Sigmoid colon (tissue), 4 donors: Measurements from ENCODE around the gene SPRR5.

Experiments
- EP300 ChIP-seq, 4 donors: sonication (generic); formaldehyde crosslinking; IDR thresholded peaks; one replicate each; pipeline ENCODE4 v1.6.1; 2017; ENCODE audit warnings: antibody characterized with exemption in 4 of 4
- POLR2AphosphoS5 ChIP-seq, 4 donors: sonication (generic); formaldehyde crosslinking; IDR thresholded peaks; one replicate each; pipeline ENCODE4 v1.6.1; 2017; ENCODE audit warnings: antibody characterized with exemption in 4 of 4
- TF ChIP-seq, protein P1 (sequence below), 4 experiments: fragments of 450-650 bp in 3 of 4; fragments of 200-600 bp in 1 of 4; IDR thresholded peaks; one replicate each; pipeline ENCODE4 v1.5.1; 2016 to 2019; ENCODE audit warnings: antibody characterized with exemption in 4 of 4, mild to moderate bottlenecking in 3 of 4, moderate library complexity in 2 of 4

DNA sequence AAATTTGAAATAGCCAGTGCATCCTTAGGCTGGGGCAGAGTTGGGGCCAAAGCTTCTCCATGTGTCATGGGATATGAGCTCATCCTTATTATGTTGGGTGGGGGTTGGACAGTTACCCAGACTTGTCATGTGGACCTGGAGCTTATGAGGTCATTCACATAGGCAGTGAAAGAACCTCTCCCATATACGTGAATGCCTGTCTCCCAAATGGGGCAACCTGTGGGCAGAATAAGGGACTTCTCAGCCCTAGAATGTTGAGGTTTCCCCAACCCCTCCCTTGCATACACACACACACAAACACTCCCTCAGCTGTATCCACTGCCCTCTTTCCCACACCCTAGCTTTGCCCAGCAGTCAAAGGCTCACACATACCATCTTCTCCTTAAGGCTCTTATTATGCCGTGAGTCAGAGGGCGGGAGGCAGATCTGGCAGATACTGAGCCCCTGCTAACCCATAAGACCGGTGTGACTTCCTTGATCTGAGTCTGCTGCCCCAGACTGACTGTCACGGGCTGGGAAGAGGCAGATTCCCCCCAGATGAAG, 40.9 kb upstream of the SPRR5 start:
- TF ChIP-seq POLR2AphosphoS5 (IDR thresholded peaks at IDR 0.05) (no peak), EP300 (IDR thresholded peaks at IDR 0.05) (no peak)
- TF ChIP-seq, protein P1, sequence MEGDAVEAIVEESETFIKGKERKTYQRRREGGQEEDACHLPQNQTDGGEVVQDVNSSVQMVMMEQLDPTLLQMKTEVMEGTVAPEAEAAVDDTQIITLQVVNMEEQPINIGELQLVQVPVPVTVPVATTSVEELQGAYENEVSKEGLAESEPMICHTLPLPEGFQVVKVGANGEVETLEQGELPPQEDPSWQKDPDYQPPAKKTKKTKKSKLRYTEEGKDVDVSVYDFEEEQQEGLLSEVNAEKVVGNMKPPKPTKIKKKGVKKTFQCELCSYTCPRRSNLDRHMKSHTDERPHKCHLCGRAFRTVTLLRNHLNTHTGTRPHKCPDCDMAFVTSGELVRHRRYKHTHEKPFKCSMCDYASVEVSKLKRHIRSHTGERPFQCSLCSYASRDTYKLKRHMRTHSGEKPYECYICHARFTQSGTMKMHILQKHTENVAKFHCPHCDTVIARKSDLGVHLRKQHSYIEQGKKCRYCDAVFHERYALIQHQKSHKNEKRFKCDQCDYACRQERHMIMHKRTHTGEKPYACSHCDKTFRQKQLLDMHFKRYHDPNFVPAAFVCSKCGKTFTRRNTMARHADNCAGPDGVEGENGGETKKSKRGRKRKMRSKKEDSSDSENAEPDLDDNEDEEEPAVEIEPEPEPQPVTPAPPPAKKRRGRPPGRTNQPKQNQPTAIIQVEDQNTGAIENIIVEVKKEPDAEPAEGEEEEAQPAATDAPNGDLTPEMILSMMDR (IDR thresholded peaks at IDR 0.05): no peak
